ENCODE data around the gene ARRDC2.
A peak's percentile ranks its signal among the peaks of the same experiment; 100 is the strongest.

ARRDC2 gene

GRCh38 chr19:17988161-17988560 is 19.8 kb upstream of the ARRDC2 start:
- CTCF ChIA-PET, result interaction anchor here (1.0 to 1.1 kb wide), 2 partner anchors 9 to 50 kb away, joined by 3 to 11 read pairs; no protein-coding TSS in a partner anchor
- no peak for TF ChIP-seq CTCF (IDR thresholded peaks at IDR 0.05; ENCODE audit: insufficient read depth, low read length, missing control alignments)
- H3K4me3 ChIP-seq (ENCODE audit: low read depth, low read length), result no peak overlapping the region
- POLR2A ChIA-PET, result interaction anchor here (0.6 kb wide), 1 partner anchor 56 kb away, joined by 5 read pairs; no protein-coding TSS in a partner anchor
- DNase-seq (ENCODE audit: low read depth, low spot score), result no peak

DNA sequence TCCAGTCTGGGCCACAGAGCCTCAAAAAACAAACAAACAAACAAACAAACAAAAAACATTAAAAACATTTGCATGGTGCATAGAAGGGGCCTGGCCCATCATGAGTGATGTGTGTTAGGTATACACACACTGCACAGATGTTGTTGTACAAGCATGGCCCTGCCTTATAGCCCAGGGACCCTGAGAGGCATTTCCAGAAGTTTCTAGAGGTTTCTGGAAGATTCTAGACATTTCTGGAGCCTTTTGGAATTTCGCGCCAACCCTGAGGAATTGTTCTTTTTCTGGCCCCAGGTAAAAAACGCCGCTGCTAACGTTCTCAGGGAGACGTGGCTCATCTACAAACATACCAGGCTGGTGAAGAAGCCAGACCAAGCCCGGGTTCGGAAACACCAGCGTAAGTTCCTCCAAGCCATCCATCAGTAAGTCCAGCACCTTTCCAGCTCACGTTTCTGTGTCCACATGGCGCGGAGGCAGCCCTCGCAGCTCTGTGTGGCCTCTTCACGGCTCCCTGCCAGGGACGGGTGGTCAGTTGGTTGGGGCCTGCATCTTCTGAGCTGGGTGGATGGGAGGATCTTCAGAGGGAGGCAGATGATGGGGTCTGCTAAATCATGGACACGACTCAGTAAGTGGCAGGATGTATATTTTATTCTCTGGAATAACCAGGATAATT is 18.4 kb upstream of the ARRDC2 start:
- TF ChIP-seq CTCF (IDR thresholded peaks at IDR 0.05; ENCODE audit: insufficient read depth, low read length, missing control alignments), result no peak
- ChIA-PET CTCF (interaction anchor here (1.1 to 1.5 kb wide), 2 partner anchors 44 to 51 kb away, joined by 3 to 9 read pairs; no protein-coding TSS in a partner anchor), POLR2A (no interaction called here)
- DNase-seq (ENCODE audit: low read depth, low spot score), result no peak
- H3K4me3 ChIP-seq (ENCODE audit: low read depth, low read length), result no peak overlapping the region

- no peak for DNase-seq (ENCODE audit: low read depth, low spot score)
- H3K4me3 ChIP-seq (ENCODE audit: low read depth, low read length), result no peak overlapping the region
- CTCF ChIA-PET, result interaction anchor here (5.6 to 18.1 kb wide), 3 partner anchors 51 to 133 kb away, joined by 41 to 666 read pairs (median 74); partner anchors contain the start of genes CCDC124, RPL18A and SLC5A5
- POLR2A ChIA-PET, result interaction anchor here (0.8 kb wide), 1 partner anchor 55 kb away, joined by 4 read pairs; no protein-coding TSS in a partner anchor
- TF ChIP-seq CTCF (IDR thresholded peaks at IDR 0.05; ENCODE audit: insufficient read depth, low read length, missing control alignments), result no peak
Observed at GRCh38 chr19:17993076-17993813, 14.7 kb upstream of the ARRDC2 start.

- no peak for DNase-seq (ENCODE audit: low read depth, low spot score)
- ChIA-PET POLR2A (interaction anchor here (0.6 to 1.0 kb wide), 2 partner anchors 55 to 59 kb away, joined by 3 to 4 read pairs; no protein-coding TSS in a partner anchor), CTCF (interaction anchor here (0.6 to 18.1 kb wide), 18 partner anchors 9 to 136 kb away, joined by 3 to 666 read pairs (median 4); partner anchors contain the start of genes ARRDC2, CCDC124, RPL18A and SLC5A5)
- peak; percentile 99 for TF ChIP-seq CTCF (IDR thresholded peaks at IDR 0.05; ENCODE audit: insufficient read depth, low read length, missing control alignments)
- no peak overlapping the region for H3K4me3 ChIP-seq (ENCODE audit: low read depth, low read length)
Observed at GRCh38 chr19:17996826-17997316, 11.1 kb upstream of the ARRDC2 start.

DNA sequence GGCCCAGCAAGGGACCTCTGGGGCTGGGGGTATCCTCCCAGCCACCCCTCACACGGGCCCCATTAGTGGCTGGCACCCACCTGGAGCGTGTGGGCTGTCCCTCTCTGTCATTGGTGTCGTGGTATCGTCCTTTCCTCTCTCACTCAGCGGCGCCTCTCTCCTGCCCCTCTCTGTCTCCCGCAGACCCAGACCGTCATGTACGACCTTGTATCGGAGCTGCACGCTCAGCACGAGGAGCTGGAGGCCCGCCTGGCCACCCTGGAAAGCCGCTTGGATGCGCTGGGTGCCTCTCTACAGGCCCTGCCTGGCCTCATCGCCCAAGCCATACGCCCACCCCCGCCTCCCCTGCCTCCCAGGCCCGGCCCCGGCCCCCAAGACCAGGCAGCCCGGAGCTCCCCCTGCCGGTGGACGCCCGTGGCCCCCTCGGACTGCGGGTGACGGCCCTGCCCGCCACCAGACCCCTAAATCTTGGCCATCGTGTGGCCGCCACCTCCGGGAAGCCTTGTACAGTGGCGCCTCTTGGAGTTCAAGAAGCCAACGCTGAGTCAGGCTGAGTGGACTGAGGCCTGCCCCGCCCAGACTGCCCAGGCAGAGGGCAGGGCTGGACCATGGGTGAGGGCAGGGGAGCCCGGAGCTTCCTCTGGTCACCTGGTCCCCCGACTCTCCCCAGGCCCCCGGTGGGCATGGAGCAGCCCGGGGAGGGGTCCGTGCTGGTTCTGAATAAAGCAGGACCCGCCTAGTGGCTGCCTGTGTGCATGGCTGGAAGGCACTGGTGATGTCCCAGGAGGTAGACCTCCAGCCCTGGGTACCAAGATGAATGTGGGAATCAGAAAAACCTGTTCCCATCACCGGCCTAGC is 9.8 kb upstream of the ARRDC2 start:
- H3K4me3 ChIP-seq (ENCODE audit: low read depth, low read length), result no peak overlapping the region
- no peak for DNase-seq (ENCODE audit: low read depth, low spot score)
- TF ChIP-seq CTCF (IDR thresholded peaks at IDR 0.05; ENCODE audit: insufficient read depth, low read length, missing control alignments), result peak; percentile 15
- ChIA-PET POLR2A (interaction anchor here (0.7 kb wide), 1 partner anchor 278 kb away, joined by 3 read pairs; no protein-coding TSS in a partner anchor), CTCF (interaction anchor here (0.6 to 18.1 kb wide), 14 partner anchors 9 to 138 kb away, joined by 3 to 666 read pairs (median 4); partner anchors contain the start of genes ARRDC2, CCDC124, RPL18A and SLC5A5)

Data from AG04449 (cell line).